Fibroblast of lung (primary cell): Measurements from ENCODE around the gene IL20RA. TPM values are rescaled to one million over a fixed set of nuclear protein-coding genes. Genes with fewer than 3 reads are reported as not detected.

Source experiments
- DNase-seq, 2 donors: peaks; one replicate each; pipeline versions ENCODE4 v3.0.0 to v3.0.0-alpha.2; 2010; ENCODE audit warnings: low read depth in 2 of 2
- H2AFZ ChIP-seq: 2 replicates; pipeline ENCODE4 v1.5.1; 2012; ENCODE audit warnings: low read length, control low read depth, inconsistent platforms
- H3K27ac ChIP-seq: 2 replicates; pipeline ENCODE4 v1.5.1; 2011; ENCODE audit warnings: low read length, control low read depth; ENCODE audit not compliant: insufficient read depth
- H3K27me3 ChIP-seq: 2 replicates; pipeline ENCODE4 v1.5.1; 2011; ENCODE audit warnings: mild to moderate bottlenecking, low read length; ENCODE audit not compliant: control insufficient read depth, insufficient read depth
- H3K36me3 ChIP-seq: 2 replicates; pipeline ENCODE4 v1.5.1; 2011; ENCODE audit warnings: low read length; ENCODE audit not compliant: control insufficient read depth, insufficient read depth
- H3K4me1 ChIP-seq: 2 replicates; pipeline ENCODE4 v1.5.1; 2011; ENCODE audit warnings: low read length; ENCODE audit not compliant: control insufficient read depth, insufficient read depth; ENCODE audit errors: extremely low read depth
- H3K4me2 ChIP-seq: 2 replicates; pipeline ENCODE4 v1.5.1; 2011; ENCODE audit warnings: low read length, control low read depth; ENCODE audit not compliant: insufficient read depth; ENCODE audit errors: extremely low read depth
- H3K4me3 ChIP-seq, 4 experiments: fragments of 200-600 bp in 1 of 4; sonication (generic) in 1 of 4; replicated peaks in 1 of 4; 2 replicates each; pipeline ENCODE4 v1.5.1; 2011 to 2016; ENCODE audit warnings: low read length in 4 of 4, low read depth in 3 of 4, mild to moderate bottlenecking in 3 of 4, control low read depth in 2 of 4, inconsistent platforms in 1 of 4, mixed read lengths in 1 of 4; ENCODE audit not compliant: insufficient read depth in 1 of 4; ENCODE audit errors: control extremely low read depth in 1 of 4
- H3K79me2 ChIP-seq: 2 replicates; pipeline ENCODE4 v1.5.1; 2012; ENCODE audit warnings: mild to moderate bottlenecking, low read length, inconsistent platforms; ENCODE audit not compliant: control insufficient read depth, insufficient read depth
- H3K9ac ChIP-seq: 2 replicates; pipeline ENCODE4 v1.5.1; 2011; ENCODE audit warnings: mild to moderate bottlenecking, low read length, control low read depth; ENCODE audit not compliant: insufficient read depth
- H3K9me3 ChIP-seq: 2 replicates; pipeline ENCODE4 v1.5.1; 2012; ENCODE audit warnings: low read depth, low read length; ENCODE audit not compliant: control insufficient read depth, insufficient read depth
- H4K20me1 ChIP-seq: 2 replicates; pipeline ENCODE4 v1.5.1; 2011; ENCODE audit warnings: low read length; ENCODE audit not compliant: control insufficient read depth, insufficient read depth; ENCODE audit errors: extremely low read depth
- CTCF ChIP-seq, 2 donors: IDR thresholded peaks in 1 of 2; conservative IDR thresholded peaks in 1 of 2; 1 replicate in 1 of 2; 2 replicates in 1 of 2; pipeline ENCODE4 v1.5.1; 2011 to 2012; ENCODE audit warnings: low read length in 2 of 2, control low read depth in 1 of 2, inconsistent platforms in 1 of 2, low read depth in 1 of 2, mild to moderate bottlenecking in 1 of 2
- EZH2 ChIP-seq: IDR thresholded peaks from 2 replicates; pipeline ENCODE4 v1.5.1; 2012; ENCODE audit warnings: low read length, control low read depth, mild to moderate bottlenecking; ENCODE audit errors: missing control alignments
- polyA plus RNA-seq, 2 donors: library from polyadenylated mRNA; depleted of rRNA in 1 of 2; stranded (reverse) in 1 of 2; unstranded in 1 of 2; fragments of >200 nt; gene quantifications; 2 replicates each; pipeline ENCODE4 v1.2.1, GENCODE V29; 2011 to 2012; ENCODE audit warnings: missing spikeins in 1 of 2
- total RNA-seq: library from RNA; depleted of rRNA; stranded (reverse); fragments of >200 nt; gene quantifications from 2 replicates; pipeline ENCODE4 v1.2.1, GENCODE V29; 2014

Gene IL20RA
- total and polyA plus RNA-seq, 2 donors (not counting 1 experiment from before 2014, with no cell fraction given), result 0.10 to 0.33 TPM

GRCh38 chr6:137046871-137047412, 2.2 kb upstream of the IL20RA start:
- Histone ChIP-seq H3K4me2 (no peak overlapping the region), H3K27ac (no peak overlapping the region), H2AFZ (no peak overlapping the region), H3K79me2 (no peaks in the 10 kb centered on the region), H3K27me3 (no peaks in the 10 kb centered on the region), H3K36me3 (no peaks in the 10 kb centered on the region), H3K4me1 (no peaks in the 10 kb centered on the region), H4K20me1 (no peaks in the 10 kb centered on the region), H3K9ac (no peak overlapping the region), H3K4me3 (no peak overlapping the region), H3K9me3 (no peaks in the 10 kb centered on the region)
- no peak for TF ChIP-seq EZH2
- TF ChIP-seq CTCF (conservative IDR thresholded peaks at IDR 0.05 in 1 of 2, IDR thresholded peaks at IDR 0.05 in 1 of 2; ENCODE audit: low read depth in 1 of 2, low read length in 2 of 2), result no peak
- no peak for DNase-seq

GRCh38 chr6:137045222-137045789, 541 bp upstream of the IL20RA start:
- no peak for DNase-seq
- Histone ChIP-seq H3K4me3 (no peak overlapping the region), H3K27me3 (no peaks in the 10 kb centered on the region), H4K20me1 (no peaks in the 10 kb centered on the region), H3K9me3 (no peaks in the 10 kb centered on the region), H3K36me3 (no peaks in the 10 kb centered on the region), H3K9ac (no peak overlapping the region), H3K79me2 (no peaks in the 10 kb centered on the region), H2AFZ (no peak overlapping the region), H3K4me1 (no peaks in the 10 kb centered on the region), H3K27ac (no peak overlapping the region), H3K4me2 (no peak overlapping the region)
- TF ChIP-seq EZH2, result no peak

- no peak overlapping the region for H3K27ac ChIP-seq
- TF ChIP-seq EZH2, result no peak
- TF ChIP-seq CTCF (conservative IDR thresholded peaks at IDR 0.05 in 1 of 2, IDR thresholded peaks at IDR 0.05 in 1 of 2; ENCODE audit: low read depth in 1 of 2, low read length in 2 of 2), result no peak
- peak overlapping the region; percentile 90 for H2AFZ ChIP-seq
- no peaks in the 10 kb centered on the region for H3K79me2 ChIP-seq
- H3K4me2 ChIP-seq, result peak overlapping the region; percentile 83
- H3K36me3 ChIP-seq, result no peaks in the 10 kb centered on the region
- DNase-seq, result peak; percentile 48 to 61
- H3K4me3 ChIP-seq, result peak overlapping the region; percentile 66 to 93 (median 76)
- H3K9ac ChIP-seq, result peak overlapping the region; percentile 55
- H3K4me1 ChIP-seq, result no peaks in the 10 kb centered on the region
- H4K20me1 ChIP-seq, result no peaks in the 10 kb centered on the region
- no peaks in the 10 kb centered on the region for H3K9me3 ChIP-seq
- H3K27me3 ChIP-seq, result no peaks in the 10 kb centered on the region
These were observed 927 bp downstream of the IL20RA start for GRCh38 chr6:137043710-137044365.
